Fibroblast of lung (primary cell): Measurements from ENCODE around the gene EIF4G1.

Experiments
- EZH2 ChIP-seq: IDR thresholded peaks from 2 replicates; pipeline ENCODE4 v1.5.1; 2012; ENCODE audit warnings: low read length, control low read depth, mild to moderate bottlenecking; ENCODE audit errors: missing control alignments
- TF ChIP-seq, protein P1 (sequence below), 2 donors: IDR thresholded peaks in 1 of 2; conservative IDR thresholded peaks in 1 of 2; 1 replicate in 1 of 2; 2 replicates in 1 of 2; pipeline ENCODE4 v1.5.1; 2011 to 2012; ENCODE audit warnings: low read length in 2 of 2, control low read depth in 1 of 2, inconsistent platforms in 1 of 2, low read depth in 1 of 2, mild to moderate bottlenecking in 1 of 2

GRCh38 chr3:184360929-184361531, 46.6 kb downstream of the EIF4G1 start:
- TF ChIP-seq, protein P1, sequence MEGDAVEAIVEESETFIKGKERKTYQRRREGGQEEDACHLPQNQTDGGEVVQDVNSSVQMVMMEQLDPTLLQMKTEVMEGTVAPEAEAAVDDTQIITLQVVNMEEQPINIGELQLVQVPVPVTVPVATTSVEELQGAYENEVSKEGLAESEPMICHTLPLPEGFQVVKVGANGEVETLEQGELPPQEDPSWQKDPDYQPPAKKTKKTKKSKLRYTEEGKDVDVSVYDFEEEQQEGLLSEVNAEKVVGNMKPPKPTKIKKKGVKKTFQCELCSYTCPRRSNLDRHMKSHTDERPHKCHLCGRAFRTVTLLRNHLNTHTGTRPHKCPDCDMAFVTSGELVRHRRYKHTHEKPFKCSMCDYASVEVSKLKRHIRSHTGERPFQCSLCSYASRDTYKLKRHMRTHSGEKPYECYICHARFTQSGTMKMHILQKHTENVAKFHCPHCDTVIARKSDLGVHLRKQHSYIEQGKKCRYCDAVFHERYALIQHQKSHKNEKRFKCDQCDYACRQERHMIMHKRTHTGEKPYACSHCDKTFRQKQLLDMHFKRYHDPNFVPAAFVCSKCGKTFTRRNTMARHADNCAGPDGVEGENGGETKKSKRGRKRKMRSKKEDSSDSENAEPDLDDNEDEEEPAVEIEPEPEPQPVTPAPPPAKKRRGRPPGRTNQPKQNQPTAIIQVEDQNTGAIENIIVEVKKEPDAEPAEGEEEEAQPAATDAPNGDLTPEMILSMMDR (conservative IDR thresholded peaks at IDR 0.05 in 1 of 2, IDR thresholded peaks at IDR 0.05 in 1 of 2; ENCODE audit: low read depth in 1 of 2, low read length in 2 of 2) = no peak
- no peak for TF ChIP-seq EZH2
